ENCODE results near the gene CBFA2T2. TPM values are rescaled to one million over a fixed set of nuclear protein-coding genes. Genes with fewer than 3 reads are reported as not detected.

CBFA2T2 gene
- total RNA-seq, 1 donor = 5.6 TPM

DNA sequence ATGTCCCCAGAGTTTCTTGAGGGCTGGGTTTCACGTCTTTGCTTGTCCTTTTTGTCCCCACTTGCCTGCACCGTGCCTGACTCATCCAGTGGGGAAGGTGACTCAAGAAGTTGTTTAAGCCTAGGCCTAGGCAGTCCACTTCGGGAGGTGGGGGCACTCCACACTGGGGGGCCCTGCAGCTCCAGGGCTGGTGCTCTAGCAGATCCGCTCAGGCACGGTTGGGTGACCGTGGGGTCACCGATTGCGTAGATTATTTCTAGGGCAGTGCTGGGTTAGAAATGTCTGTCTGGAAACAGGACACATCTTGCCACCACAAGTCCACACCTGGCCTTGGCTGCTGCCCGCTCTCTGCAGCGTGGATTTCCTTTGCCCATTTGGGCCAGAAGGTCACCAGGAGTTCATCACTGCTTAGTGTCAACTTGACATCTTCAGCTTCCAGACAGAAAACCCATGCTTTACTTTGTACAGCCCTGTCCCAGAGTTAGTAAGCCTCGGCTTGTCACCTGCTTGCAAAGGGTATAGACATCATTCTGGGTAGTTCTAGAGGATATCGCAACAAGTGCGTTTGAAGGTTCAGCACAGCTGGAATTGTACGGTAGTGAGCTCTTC lies 158.6 kb downstream of the CBFA2T2 start:
- peak; percentile 29 for DNase-seq (ENCODE audit: low read depth)
- TF ChIP-seq, protein P1, sequence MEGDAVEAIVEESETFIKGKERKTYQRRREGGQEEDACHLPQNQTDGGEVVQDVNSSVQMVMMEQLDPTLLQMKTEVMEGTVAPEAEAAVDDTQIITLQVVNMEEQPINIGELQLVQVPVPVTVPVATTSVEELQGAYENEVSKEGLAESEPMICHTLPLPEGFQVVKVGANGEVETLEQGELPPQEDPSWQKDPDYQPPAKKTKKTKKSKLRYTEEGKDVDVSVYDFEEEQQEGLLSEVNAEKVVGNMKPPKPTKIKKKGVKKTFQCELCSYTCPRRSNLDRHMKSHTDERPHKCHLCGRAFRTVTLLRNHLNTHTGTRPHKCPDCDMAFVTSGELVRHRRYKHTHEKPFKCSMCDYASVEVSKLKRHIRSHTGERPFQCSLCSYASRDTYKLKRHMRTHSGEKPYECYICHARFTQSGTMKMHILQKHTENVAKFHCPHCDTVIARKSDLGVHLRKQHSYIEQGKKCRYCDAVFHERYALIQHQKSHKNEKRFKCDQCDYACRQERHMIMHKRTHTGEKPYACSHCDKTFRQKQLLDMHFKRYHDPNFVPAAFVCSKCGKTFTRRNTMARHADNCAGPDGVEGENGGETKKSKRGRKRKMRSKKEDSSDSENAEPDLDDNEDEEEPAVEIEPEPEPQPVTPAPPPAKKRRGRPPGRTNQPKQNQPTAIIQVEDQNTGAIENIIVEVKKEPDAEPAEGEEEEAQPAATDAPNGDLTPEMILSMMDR (IDR thresholded peaks at IDR 0.05; ENCODE audit: insufficient read depth, low read depth, low read length) = no peak
- no peak overlapping the region for H3K4me3 ChIP-seq (ENCODE audit: low read depth, low read length)

DNA sequence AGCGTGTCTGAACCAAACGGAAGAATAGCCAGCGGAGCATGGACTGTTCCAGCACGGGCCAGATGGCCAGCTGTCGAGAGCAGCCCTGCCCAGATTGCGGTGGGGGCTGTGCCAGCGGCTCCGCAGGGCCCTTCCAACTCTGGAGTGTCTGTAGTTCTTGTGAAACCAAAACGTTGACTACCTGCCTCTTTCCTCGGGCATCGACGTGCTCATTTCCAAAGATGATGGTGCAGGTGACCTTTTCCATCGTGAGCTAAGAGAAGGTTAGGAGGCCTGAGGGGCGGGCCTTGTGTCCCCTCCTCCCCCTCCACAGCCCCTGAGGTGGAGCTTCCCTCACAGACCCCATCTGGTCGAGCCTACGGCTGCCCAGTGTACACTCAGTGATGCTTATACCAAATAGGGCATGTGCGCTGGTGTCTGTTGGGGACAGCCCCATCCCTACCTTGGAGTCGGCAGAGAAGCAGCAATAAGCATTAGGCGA lies 159.3 kb downstream of the CBFA2T2 start:
- DNase-seq (ENCODE audit: low read depth) = peak; percentile 34
- H3K4me3 ChIP-seq (ENCODE audit: low read depth, low read length) = no peak overlapping the region
- TF ChIP-seq, protein P1 (IDR thresholded peaks at IDR 0.05; ENCODE audit: insufficient read depth, low read depth, low read length) = no peak

DNA sequence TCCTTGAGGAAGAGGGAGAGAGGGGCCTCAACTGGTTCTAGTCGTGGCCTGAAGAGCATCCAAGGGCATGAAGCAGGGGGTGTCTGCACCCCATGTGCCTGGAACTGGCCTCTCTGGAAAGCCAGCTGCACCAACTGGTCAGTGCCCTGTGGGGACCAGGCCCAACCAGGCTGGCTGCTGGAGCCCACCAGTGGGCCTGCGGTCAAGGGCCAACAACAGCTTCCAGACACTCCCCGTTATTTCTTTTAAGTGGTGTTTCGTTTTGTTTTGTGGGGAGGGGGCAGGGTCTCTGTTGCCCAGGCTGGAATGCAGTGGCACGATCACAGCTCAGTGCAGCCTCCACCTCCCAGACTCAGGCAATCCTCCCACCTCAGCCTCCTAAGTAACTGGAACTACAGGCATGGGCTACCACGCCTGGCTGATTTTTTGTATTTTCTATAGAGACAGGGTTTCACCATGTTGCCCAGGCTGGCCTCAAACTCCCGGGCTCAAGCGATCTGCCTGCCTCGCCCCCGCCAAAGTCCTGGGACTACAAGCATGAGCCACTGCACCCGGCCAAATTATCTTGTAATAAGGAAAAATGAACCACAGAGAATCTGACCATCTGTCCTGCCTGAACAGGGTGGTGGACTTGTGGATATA lies 160.3 kb downstream of the CBFA2T2 start:
- TF ChIP-seq, protein P1 (IDR thresholded peaks at IDR 0.05; ENCODE audit: insufficient read depth, low read depth, low read length) = no peak
- DNase-seq (ENCODE audit: low read depth) = no peak
- no peak overlapping the region for H3K4me3 ChIP-seq (ENCODE audit: low read depth, low read length)

DNA sequence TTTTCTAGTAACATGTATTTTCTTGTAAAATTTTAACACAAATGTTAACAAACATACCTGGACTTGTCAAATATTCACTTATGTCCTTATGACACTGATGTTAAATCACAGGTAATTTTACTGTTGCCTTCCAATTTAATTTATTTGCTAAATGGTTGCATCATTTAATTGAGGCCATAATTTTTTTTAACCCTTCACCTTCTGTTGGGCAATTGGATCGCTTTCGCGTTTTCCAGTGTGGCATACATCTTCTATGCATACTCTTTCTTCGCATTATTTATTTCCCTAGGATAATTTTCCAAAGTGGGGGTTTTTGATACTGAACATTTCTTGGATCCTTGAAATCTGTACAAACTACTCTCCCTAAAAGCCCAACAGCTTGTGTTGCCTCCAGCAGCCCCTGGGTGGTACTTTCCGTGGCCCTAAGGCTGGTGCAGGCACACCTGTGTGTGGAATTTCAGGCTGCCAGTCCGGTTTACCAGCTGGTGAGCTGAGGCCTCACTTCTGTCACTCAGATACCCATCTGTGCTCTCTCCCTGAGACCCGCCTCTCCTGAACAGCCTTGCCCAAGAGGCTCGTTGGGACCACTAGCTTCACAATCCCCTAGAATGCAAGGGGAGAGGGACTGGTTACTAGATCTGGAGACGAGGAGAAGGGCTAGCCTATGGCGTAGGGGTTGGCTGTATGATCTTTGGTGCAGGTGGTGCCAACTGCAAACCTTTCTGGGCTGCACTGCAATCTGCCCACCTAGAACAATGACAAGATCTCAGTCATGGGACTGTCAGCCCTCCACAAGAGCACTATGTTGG lies 161.1 kb downstream of the CBFA2T2 start:
- H3K4me3 ChIP-seq (ENCODE audit: low read depth, low read length) = no peak overlapping the region
- TF ChIP-seq, protein P1 (IDR thresholded peaks at IDR 0.05; ENCODE audit: insufficient read depth, low read depth, low read length) = no peak
- DNase-seq (ENCODE audit: low read depth) = no peak

DNA sequence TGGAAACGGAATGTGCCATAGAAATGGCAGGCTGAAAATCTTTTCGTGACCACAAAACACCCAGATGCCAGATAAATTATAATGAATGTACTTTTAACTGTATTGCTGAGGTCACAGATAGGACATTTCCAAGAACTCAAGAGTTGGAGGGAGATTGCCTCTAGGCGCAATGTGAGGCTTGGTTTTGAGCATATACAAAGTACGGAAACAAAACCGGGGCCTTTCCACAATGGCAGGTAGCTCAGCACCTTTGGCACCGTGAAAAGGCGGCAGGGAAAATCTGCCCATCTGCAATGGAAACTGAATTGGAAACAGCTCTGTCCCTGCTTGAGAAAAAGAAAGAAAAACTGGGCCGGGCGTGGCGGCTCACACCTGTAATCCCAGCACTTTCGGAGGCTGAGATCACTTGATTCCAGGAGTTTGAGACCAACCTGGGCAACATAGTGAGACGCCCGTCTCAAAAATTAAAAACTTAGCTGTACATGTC lies 161.7 kb downstream of the CBFA2T2 start:
- TF ChIP-seq, protein P1 (IDR thresholded peaks at IDR 0.05; ENCODE audit: insufficient read depth, low read depth, low read length) = no peak
- H3K4me3 ChIP-seq (ENCODE audit: low read depth, low read length) = no peak overlapping the region
- DNase-seq (ENCODE audit: low read depth) = no peak

DNA sequence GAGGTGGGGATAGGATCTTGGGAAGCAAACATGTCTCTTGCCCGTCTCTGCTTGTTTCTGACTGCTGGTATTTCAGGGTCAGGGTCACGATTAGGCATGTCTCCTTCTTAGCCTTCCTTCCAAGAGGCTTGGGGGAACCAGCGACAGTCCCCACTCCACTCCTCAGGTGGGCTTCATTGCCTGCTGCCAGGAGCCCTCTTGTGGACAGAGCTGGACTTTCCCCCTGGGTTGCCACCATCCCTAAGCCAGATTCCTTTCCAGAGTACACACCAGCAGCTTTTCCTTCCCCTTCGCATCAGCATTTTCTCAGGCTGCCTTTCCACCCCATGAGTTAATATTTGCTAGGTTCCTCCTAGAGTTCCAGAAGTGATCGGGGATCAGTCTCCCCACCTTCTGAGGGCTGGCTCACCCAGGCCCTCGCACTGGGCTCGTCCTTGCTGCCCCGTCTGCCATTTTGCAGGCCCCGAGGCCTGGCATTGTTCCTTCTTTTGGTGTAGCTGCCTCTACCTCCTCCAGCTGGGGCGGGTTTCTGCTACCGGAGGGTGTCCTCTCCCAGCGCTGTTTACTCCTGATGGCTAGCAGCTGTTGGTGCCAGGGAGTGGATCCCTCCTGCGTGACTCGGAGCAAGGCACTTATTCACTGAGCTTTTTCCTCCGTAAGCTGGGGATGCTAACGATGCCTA lies 163.5 kb downstream of the CBFA2T2 start:
- DNase-seq (ENCODE audit: low read depth) = peak; percentile 68
- no peak overlapping the region for H3K4me3 ChIP-seq (ENCODE audit: low read depth, low read length)
- TF ChIP-seq, protein P1 (IDR thresholded peaks at IDR 0.05; ENCODE audit: insufficient read depth, low read depth, low read length) = peak; percentile 93

All from fibroblast of villous mesenchyme (primary cell).